ENCODE measurements around the gene MEOX1.

DNA sequence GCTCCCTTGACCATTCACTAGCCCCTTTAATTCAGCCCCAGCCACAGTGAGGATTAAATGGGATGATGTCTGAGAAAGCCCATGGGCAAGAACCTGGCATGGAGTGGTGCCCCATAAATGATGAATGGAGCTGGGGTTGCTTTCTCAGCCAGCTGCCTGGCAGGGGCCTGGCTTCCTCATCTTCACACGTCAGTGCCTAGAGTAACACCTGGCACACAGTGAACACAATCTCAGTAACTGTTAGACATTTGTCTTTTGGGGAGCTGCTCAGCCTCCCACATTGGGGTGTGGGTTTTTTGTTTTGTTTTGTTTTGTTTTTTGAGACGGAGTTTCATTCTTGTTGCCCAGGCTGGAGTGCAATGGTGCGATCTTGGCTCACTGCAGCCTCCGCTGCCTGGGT, 47.5 kb upstream of the MEOX1 start:
- TF ChIP-seq, protein P1, sequence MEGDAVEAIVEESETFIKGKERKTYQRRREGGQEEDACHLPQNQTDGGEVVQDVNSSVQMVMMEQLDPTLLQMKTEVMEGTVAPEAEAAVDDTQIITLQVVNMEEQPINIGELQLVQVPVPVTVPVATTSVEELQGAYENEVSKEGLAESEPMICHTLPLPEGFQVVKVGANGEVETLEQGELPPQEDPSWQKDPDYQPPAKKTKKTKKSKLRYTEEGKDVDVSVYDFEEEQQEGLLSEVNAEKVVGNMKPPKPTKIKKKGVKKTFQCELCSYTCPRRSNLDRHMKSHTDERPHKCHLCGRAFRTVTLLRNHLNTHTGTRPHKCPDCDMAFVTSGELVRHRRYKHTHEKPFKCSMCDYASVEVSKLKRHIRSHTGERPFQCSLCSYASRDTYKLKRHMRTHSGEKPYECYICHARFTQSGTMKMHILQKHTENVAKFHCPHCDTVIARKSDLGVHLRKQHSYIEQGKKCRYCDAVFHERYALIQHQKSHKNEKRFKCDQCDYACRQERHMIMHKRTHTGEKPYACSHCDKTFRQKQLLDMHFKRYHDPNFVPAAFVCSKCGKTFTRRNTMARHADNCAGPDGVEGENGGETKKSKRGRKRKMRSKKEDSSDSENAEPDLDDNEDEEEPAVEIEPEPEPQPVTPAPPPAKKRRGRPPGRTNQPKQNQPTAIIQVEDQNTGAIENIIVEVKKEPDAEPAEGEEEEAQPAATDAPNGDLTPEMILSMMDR (IDR thresholded peaks at IDR 0.05) = no peak
- TF ChIP-seq TCF7L2 (IDR thresholded peaks at IDR 0.05; ENCODE audit: low read depth, low read length) (no peak), SIN3A (IDR thresholded peaks at IDR 0.05; ENCODE audit: borderline replicate concordance, insufficient read depth, low read depth, low read length) (no peak), POLR2AphosphoS5 (IDR thresholded peaks at IDR 0.05; ENCODE audit: low read depth, low read length) (no peak)

Data from Panc1 (cell line).